Measurements from ENCODE around the gene SSBP1. TPM values are rescaled to one million over a fixed set of nuclear protein-coding genes. Genes with fewer than 3 reads are reported as not detected.
"Not testable (repeated sequence)": the region's sequence is repeated elsewhere in the genome, so short reads cannot be mapped to it uniquely, and the experiment has no call there.

Gene SSBP1
- total RNA-seq, 1 donor from 2014 or later: 126 TPM

DNA sequence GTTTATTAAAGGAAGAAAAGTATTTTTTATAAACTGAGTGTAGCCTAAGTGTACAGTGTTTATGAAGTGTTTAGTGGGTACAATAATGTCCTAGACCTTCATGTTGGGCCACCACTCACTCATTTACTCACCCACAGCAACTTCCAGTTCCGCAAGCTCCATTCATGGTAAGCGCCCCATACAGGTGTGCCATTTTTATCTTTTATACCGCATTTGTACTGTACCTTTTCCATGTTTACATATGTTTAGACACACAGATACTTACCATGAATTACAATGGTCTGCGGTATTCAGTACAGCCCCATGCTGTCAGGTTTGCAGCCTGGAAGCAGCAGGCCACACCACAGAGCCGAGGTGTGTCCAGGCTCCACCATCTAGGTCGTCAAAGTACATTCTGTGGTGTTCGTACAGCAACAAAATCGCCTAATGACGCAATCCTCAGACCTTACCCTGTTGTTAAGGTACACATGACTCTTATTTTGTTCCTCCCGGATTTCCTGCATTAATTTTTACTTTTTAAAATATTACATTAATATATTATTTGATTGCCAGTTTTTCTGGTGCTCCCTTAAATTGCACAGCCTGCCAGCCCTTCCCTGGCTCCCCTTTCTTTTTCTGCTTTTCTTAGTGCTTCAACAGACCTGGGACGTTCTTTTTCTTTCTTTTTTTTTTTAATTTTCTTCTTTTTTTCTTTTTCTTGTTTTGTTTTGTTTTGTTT lies 881 bp upstream of the SSBP1 start:
- DNase-seq (ENCODE audit: low read depth): peak; percentile 8
- Histone ChIP-seq H3K27me3 (ENCODE audit: control insufficient read depth, insufficient read depth, low read length) (no peaks in the 10 kb centered on the region), H3K4me3 (ENCODE audit: low read depth, low read length) (peak overlapping the region; percentile 80), H3K36me3 (ENCODE audit: control insufficient read depth, insufficient read depth, low read length) (peaks cover 9% of the 10 kb centered on the region)
- FAIRE-seq: no peak
- TF ChIP-seq, protein P1, sequence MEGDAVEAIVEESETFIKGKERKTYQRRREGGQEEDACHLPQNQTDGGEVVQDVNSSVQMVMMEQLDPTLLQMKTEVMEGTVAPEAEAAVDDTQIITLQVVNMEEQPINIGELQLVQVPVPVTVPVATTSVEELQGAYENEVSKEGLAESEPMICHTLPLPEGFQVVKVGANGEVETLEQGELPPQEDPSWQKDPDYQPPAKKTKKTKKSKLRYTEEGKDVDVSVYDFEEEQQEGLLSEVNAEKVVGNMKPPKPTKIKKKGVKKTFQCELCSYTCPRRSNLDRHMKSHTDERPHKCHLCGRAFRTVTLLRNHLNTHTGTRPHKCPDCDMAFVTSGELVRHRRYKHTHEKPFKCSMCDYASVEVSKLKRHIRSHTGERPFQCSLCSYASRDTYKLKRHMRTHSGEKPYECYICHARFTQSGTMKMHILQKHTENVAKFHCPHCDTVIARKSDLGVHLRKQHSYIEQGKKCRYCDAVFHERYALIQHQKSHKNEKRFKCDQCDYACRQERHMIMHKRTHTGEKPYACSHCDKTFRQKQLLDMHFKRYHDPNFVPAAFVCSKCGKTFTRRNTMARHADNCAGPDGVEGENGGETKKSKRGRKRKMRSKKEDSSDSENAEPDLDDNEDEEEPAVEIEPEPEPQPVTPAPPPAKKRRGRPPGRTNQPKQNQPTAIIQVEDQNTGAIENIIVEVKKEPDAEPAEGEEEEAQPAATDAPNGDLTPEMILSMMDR (IDR thresholded peaks at IDR 0.05; ENCODE audit: insufficient read depth, low read length, severe bottlenecking): no peak

DNA sequence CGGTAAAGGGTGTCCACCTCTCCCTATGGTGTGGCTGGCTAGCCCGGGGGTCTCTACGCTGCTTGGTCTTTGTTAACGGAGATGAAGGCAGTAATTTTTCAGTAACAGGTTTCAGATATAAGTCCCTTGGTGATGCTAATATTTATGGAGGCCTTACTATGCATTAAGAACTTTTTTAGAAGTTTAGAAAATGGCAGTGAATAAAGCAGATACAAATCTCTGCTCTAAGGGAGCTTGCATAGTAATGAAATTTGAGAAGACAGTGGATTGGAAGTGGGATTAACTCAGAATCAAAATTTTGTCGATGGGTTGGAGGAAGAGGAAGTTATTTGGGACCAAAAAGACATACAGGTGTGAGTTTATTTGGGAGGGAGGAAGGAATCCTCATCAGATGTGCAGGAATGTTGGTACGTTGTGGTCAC lies 445 bp downstream of the SSBP1 start:
- peaks cover 14% of the 10 kb centered on the region for H3K36me3 ChIP-seq (ENCODE audit: control insufficient read depth, insufficient read depth, low read length)
- no peak for DNase-seq (ENCODE audit: low read depth)
- H3K27me3 ChIP-seq (ENCODE audit: control insufficient read depth, insufficient read depth, low read length): no peaks in the 10 kb centered on the region
- TF ChIP-seq, protein P1 (IDR thresholded peaks at IDR 0.05; ENCODE audit: insufficient read depth, low read length, severe bottlenecking): peak; percentile 24
- FAIRE-seq: no peak
- peak overlapping the region; percentile 80 for H3K4me3 ChIP-seq (ENCODE audit: low read depth, low read length)

DNA sequence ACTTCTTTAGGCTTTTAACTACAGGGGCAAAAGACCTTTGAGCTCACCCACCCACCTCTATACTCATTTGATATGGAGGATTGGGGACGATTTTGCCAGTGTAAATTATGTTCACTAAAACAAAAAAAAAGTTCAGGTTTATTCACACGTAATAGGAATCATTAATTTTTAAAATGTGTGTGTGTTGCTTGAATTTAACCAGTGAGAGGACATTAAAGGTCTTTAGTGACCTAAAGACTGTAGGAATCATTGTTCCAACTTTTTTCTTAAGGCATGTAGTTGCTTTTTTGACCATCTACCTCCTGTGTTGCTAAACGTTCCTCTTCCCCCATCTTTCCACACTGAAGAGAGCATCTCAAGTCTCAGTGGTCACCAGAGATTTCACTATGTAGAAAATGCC lies 1.1 kb downstream of the SSBP1 start:
- Histone ChIP-seq H3K27me3 (ENCODE audit: control insufficient read depth, insufficient read depth, low read length) (no peaks in the 10 kb centered on the region), H3K36me3 (ENCODE audit: control insufficient read depth, insufficient read depth, low read length) (peaks cover 18% of the 10 kb centered on the region), H3K4me3 (ENCODE audit: low read depth, low read length) (peak overlapping the region; percentile 80)
- TF ChIP-seq, protein P1 (IDR thresholded peaks at IDR 0.05; ENCODE audit: insufficient read depth, low read length, severe bottlenecking): no peak
- FAIRE-seq: no peak
- DNase-seq (ENCODE audit: low read depth): no peak

DNA sequence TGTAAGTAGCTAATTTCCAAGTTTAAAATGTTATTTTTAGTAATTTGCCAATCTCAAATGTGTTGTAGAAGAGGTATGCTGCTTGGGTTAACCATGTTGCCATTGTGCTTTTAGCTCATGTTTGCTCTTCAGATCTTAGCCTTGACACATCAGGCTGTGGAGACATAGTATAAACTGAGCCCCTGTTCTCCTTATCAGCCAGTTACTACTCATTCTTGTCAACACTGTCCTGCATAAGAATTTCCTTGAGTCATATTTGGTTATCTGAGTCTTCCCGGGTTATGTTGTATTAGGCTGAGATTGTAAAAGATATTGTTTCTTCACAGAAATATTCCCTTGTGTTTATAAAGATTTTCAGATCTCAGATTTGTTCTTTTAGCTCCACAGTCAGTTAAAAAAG lies 4.1 kb downstream of the SSBP1 start:
- Histone ChIP-seq H3K27me3 (ENCODE audit: control insufficient read depth, insufficient read depth, low read length) (no peaks in the 10 kb centered on the region), H3K36me3 (ENCODE audit: control insufficient read depth, insufficient read depth, low read length) (peaks cover 20% of the 10 kb centered on the region), H3K4me3 (ENCODE audit: low read depth, low read length) (no peak overlapping the region)
- DNase-seq (ENCODE audit: low read depth) (no peak), FAIRE-seq (no peak)
- TF ChIP-seq, protein P1 (IDR thresholded peaks at IDR 0.05; ENCODE audit: insufficient read depth, low read length, severe bottlenecking): no peak

DNA sequence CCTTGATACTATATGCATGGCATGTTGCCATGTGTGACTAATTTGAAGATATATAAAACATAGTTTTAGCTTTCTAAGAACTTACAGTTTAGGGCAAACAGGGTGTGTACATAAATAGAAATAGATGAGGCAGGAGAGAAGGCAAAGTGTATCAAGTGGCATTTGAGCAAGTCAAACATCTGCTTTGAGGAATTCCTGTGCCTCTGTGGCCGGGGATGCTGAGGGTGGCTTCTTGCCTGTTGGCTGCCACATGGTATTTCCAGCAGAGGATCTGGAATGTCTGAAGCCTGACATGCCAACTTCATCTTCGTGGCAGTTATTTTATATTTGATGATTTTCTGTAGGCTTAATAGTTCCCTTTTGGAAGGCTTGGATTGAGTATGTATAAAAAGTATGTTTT lies 6.0 kb downstream of the SSBP1 start:
- DNase-seq (ENCODE audit: low read depth) (no peak), FAIRE-seq (no peak)
- Histone ChIP-seq H3K27me3 (ENCODE audit: control insufficient read depth, insufficient read depth, low read length) (no peaks in the 10 kb centered on the region), H3K36me3 (ENCODE audit: control insufficient read depth, insufficient read depth, low read length) (peaks cover 20% of the 10 kb centered on the region), H3K4me3 (ENCODE audit: low read depth, low read length) (no peak overlapping the region)
- TF ChIP-seq, protein P1 (IDR thresholded peaks at IDR 0.05; ENCODE audit: insufficient read depth, low read length, severe bottlenecking): no peak

DNA sequence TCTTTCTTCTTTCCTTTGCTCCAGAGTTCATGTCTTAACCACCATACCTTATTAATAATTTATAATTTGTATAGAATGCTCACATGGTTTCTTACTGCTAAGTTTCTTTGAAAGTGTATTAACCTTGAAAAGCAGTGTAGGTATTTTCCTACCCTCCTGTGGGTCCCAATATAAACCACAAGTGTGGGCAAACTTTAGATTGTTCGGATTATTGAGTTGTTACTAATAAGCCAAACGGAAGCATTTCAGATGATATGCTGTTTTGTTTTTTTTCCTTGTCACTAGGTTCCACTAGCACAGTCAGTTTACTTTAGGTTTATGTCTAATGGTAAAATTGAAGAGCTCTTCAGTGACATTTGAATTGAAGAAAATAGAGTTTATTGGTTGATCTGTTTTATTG lies 10.2 kb downstream of the SSBP1 start:
- Histone ChIP-seq H3K4me3 (ENCODE audit: low read depth, low read length) (no peak overlapping the region), H3K27me3 (ENCODE audit: control insufficient read depth, insufficient read depth, low read length) (no peaks in the 10 kb centered on the region), H3K36me3 (ENCODE audit: control insufficient read depth, insufficient read depth, low read length) (peaks cover 11% of the 10 kb centered on the region)
- DNase-seq (ENCODE audit: low read depth) (no peak), FAIRE-seq (no peak)
- TF ChIP-seq, protein P1 (IDR thresholded peaks at IDR 0.05; ENCODE audit: insufficient read depth, low read length, severe bottlenecking): no peak

DNA sequence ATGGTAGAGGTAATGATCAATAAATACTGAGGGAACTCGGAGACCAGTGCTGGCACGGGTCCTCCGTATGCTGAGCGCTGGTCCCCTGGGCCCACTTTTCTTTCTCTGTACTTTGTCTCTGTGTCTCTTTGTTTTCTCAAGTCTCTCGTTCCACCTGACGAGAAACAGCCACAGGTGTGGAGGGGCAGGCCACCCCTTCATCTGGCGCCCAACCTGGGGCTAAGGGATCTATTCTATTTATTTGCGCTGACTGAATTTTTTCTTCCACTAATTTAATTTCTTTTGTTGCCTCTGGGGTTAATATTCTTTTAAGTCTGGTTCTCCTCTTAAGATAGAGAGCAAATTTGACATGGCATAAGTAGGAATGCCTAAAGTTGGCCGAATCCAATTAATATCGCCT lies 13.7 kb downstream of the SSBP1 start:
- not testable (repeated sequence) for H3K36me3 ChIP-seq (ENCODE audit: control insufficient read depth, insufficient read depth, low read length); H3K27me3 ChIP-seq (ENCODE audit: control insufficient read depth, insufficient read depth, low read length); H3K4me3 ChIP-seq (ENCODE audit: low read depth, low read length); FAIRE-seq; DNase-seq (ENCODE audit: low read depth)
